Glutamatergic neuron (in vitro differentiated cells): ENCODE measurements around the gene PANK3. TPM values are rescaled to one million over a fixed set of nuclear protein-coding genes. Genes with fewer than 3 reads are reported as not detected.

Experiments
- DNase-seq: peaks from one replicate; pipeline ENCODE4 v3.0.0; 2022
- H3K27ac Mint-ChIP-seq: one replicate; pipeline ENCODE4 v1.8.0; 2020; ENCODE audit warnings: mild to moderate bottlenecking, mixed read lengths, inconsistent platforms; ENCODE audit not compliant: unreplicated experiment
- H3K27me3 Mint-ChIP-seq: one replicate; pipeline ENCODE4 v1.8.0; 2020; ENCODE audit warnings: mild to moderate bottlenecking, moderate library complexity, mixed read lengths, inconsistent platforms; ENCODE audit not compliant: unreplicated experiment
- H3K36me3 Mint-ChIP-seq: one replicate; pipeline ENCODE4 v1.8.0; 2020; ENCODE audit warnings: mild to moderate bottlenecking, mixed read lengths, inconsistent platforms; ENCODE audit not compliant: unreplicated experiment
- H3K4me1 Mint-ChIP-seq: one replicate; pipeline ENCODE4 v1.8.0; 2020; ENCODE audit warnings: mild to moderate bottlenecking, low read depth, mixed read lengths, inconsistent platforms; ENCODE audit not compliant: unreplicated experiment
- H3K4me3 Mint-ChIP-seq: one replicate; pipeline ENCODE4 v1.8.0; 2020; ENCODE audit warnings: mild to moderate bottlenecking, mixed read lengths, inconsistent platforms; ENCODE audit not compliant: unreplicated experiment
- H3K9me3 Mint-ChIP-seq: one replicate; pipeline ENCODE4 v1.8.0; 2020; ENCODE audit warnings: mild to moderate bottlenecking, moderate library complexity, mixed read lengths, inconsistent platforms; ENCODE audit not compliant: unreplicated experiment
- microRNA-seq: library from miRNA; unstranded; fragments of <30 nt; microRNA quantifications from one replicate; pipeline ENCODE4, GENCODE V29; 2020; ENCODE audit not compliant: unreplicated experiment
- total RNA-seq: library from RNA; stranded (reverse); fragmentation: NEBNext Ultra II Directional; extraction: Animal tissue kit (Norgen Biotek cat#: 25700); gene quantifications from one replicate; pipeline ENCODE4 v1.2.1, GENCODE V29; 2021; ENCODE audit not compliant: unreplicated experiment
- TF ChIP-seq, protein P1 (sequence below): fragments of 200-600 bp; sonication (generic); IDR thresholded peaks from one replicate; pipeline ENCODE4 v1.5.0; 2021; ENCODE audit not compliant: partially characterized antibody, unreplicated experiment

The PANK3 gene
- total RNA-seq, 1 donor from 2014 or later, result 153 TPM

DNA sequence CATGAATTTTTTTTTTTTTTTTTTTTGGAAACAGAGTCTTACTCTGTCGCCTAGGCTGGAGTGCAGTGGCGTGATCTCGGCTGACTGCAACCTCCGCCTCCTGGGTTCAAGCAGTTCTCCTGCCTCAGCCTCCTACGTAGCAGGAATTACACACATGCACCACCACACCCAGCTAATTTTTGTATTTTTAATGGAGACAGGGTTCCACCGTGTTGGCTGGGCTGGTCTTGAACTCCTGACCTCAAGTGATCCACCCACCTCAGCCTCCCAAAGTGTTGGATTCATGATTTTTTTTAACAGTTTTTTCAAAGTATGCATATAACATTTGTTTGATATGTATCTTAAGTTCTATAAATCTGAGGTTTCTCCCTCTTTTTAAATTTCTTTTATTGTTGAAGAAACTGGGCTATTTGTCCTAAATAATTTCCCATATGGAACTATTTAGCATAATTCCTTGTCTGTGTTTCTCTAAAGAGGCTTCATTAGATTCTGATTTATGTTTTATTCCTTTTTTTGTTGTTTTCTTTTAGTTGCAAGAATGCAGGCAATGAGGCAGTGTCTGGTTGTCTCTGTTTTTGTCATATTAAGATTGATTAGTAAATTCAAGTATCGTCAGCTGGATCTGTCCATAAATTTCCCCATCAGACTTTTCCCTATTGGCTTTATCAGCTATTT lies 76.5 kb downstream of the PANK3 start:
- Mint-ChIP-seq H3K4me3 (no peak overlapping the region), H3K36me3 (no peaks in the 10 kb centered on the region), H3K27me3 (no peaks in the 10 kb centered on the region), H3K27ac (no peak overlapping the region), H3K4me1 (no peaks in the 10 kb centered on the region), H3K9me3 (no peaks in the 10 kb centered on the region)
- DNase-seq, result no peak
- TF ChIP-seq, protein P1, sequence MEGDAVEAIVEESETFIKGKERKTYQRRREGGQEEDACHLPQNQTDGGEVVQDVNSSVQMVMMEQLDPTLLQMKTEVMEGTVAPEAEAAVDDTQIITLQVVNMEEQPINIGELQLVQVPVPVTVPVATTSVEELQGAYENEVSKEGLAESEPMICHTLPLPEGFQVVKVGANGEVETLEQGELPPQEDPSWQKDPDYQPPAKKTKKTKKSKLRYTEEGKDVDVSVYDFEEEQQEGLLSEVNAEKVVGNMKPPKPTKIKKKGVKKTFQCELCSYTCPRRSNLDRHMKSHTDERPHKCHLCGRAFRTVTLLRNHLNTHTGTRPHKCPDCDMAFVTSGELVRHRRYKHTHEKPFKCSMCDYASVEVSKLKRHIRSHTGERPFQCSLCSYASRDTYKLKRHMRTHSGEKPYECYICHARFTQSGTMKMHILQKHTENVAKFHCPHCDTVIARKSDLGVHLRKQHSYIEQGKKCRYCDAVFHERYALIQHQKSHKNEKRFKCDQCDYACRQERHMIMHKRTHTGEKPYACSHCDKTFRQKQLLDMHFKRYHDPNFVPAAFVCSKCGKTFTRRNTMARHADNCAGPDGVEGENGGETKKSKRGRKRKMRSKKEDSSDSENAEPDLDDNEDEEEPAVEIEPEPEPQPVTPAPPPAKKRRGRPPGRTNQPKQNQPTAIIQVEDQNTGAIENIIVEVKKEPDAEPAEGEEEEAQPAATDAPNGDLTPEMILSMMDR, result no peak

Small RNA genes lying within 50 kb of the gene (microRNA-seq; reads per million reads assigned to microRNA genes)
- gene MIR103A1, result not detected
- not detected for gene MIR103B1

Other genes with a start within 250 kb of the PANK3 start
- 65.2 TPM for gene RARS1, start 92.9 kb downstream of the PANK3 start, total RNA-seq
- gene FBLL1, start 50.1 kb downstream of the PANK3 start, total RNA-seq, result 66.2 TPM